ENCODE measurements around the gene KLHL26.
A peak's percentile ranks its signal among the peaks of the same experiment; 100 is the strongest.

Gene KLHL26

DNA sequence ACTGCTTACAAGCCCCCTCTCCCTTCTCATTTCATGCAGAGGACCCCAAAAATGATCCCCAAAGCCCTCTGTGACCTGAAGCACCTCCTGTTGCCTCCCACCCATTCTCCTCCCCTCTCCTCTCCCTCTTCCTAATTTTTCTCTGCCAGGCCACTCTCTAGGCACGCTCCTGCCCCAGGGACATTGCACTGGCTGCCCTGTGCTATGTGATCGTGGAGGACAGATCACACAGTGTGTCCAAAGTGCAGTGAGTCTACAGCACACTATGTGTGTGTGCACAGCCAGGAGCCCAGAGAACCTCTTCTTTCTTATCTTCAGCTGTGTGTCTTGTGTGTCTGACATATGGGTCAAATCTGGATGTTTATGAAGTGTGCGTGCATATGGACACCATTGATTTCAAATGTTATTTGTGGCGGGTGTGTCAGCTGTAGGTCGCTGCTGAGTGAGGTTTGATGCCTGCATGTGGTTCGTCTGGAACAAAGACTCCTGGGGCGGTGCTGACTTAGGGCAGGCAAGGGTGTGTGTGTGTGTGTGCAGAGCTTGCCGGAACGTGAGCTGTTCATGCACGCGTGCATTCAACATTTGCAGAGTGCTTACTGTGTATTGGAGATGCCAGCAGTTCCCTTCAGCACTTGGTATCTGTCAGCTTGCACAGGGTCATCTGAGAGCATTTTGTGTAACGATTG is 2.1 kb upstream of the KLHL26 start (continued):
- TF ChIP-seq, protein P1, sequence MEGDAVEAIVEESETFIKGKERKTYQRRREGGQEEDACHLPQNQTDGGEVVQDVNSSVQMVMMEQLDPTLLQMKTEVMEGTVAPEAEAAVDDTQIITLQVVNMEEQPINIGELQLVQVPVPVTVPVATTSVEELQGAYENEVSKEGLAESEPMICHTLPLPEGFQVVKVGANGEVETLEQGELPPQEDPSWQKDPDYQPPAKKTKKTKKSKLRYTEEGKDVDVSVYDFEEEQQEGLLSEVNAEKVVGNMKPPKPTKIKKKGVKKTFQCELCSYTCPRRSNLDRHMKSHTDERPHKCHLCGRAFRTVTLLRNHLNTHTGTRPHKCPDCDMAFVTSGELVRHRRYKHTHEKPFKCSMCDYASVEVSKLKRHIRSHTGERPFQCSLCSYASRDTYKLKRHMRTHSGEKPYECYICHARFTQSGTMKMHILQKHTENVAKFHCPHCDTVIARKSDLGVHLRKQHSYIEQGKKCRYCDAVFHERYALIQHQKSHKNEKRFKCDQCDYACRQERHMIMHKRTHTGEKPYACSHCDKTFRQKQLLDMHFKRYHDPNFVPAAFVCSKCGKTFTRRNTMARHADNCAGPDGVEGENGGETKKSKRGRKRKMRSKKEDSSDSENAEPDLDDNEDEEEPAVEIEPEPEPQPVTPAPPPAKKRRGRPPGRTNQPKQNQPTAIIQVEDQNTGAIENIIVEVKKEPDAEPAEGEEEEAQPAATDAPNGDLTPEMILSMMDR (tag by site-specific recombination; IDR thresholded peaks at IDR 0.05), result no peak
- no peak for TF ChIP-seq SP7 (tag by site-specific recombination; IDR thresholded peaks at IDR 0.05)
- no peak for TF ChIP-seq KLF8 (tag by site-specific recombination; IDR thresholded peaks at IDR 0.05)
- no peak for TF ChIP-seq HOXD13 (CRISPR knock-in tag; IDR thresholded peaks at IDR 0.05; ENCODE audit: borderline replicate concordance)
- TF ChIP-seq, protein P2, sequence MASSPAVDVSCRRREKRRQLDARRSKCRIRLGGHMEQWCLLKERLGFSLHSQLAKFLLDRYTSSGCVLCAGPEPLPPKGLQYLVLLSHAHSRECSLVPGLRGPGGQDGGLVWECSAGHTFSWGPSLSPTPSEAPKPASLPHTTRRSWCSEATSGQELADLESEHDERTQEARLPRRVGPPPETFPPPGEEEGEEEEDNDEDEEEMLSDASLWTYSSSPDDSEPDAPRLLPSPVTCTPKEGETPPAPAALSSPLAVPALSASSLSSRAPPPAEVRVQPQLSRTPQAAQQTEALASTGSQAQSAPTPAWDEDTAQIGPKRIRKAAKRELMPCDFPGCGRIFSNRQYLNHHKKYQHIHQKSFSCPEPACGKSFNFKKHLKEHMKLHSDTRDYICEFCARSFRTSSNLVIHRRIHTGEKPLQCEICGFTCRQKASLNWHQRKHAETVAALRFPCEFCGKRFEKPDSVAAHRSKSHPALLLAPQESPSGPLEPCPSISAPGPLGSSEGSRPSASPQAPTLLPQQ (tag by site-specific recombination; IDR thresholded peaks at IDR 0.05), result no peak
- no peak for TF ChIP-seq ZNF600 (tag by site-specific recombination; IDR thresholded peaks at IDR 0.05)
- no peak for TF ChIP-seq ATF2 (tag by site-specific recombination; IDR thresholded peaks at IDR 0.05; ENCODE audit: low read depth)

GRCh38 chr19:18635831-18636182 is 1.0 kb upstream of the KLHL26 start:
- H3K36me3 ChIP-seq (ENCODE audit: control insufficient read depth in 2 of 2, insufficient read depth in 1 of 2, low read length in 2 of 2), result no peaks in the 10 kb centered on the region; a peak in 1 of 3 replicates
- peaks cover 8% of the 10 kb centered on the region; the same call in 1 of the 2 replicates for H3K4me1 ChIP-seq (ENCODE audit: control insufficient read depth, insufficient read depth, low read length)
- TF ChIP-seq KLF1 (tag by site-specific recombination; IDR thresholded peaks at IDR 0.05), result no peak
- no peak for TF ChIP-seq ZNF555 (tag by site-specific recombination; conservative IDR thresholded peaks at IDR 0.05)
- TF ChIP-seq ZNF561 (tag by site-specific recombination; IDR thresholded peaks at IDR 0.05; ENCODE audit: borderline replicate concordance), result no peak
- TF ChIP-seq ZNF292 (tag by site-specific recombination; IDR thresholded peaks at IDR 0.05; ENCODE audit: borderline replicate concordance, low read depth), result no peak
- TF ChIP-seq ZNF785 (tag by site-specific recombination; IDR thresholded peaks at IDR 0.05), result no peak
- TF ChIP-seq ZNF169 (tag by site-specific recombination; IDR thresholded peaks at IDR 0.05), result 0 out of 2 replicates have a peak, but pooled peaks have one; percentile 13
- TF ChIP-seq PATZ1 (tag by site-specific recombination; IDR thresholded peaks at IDR 0.05), result no peak
- TF ChIP-seq ZNF621 (tag by site-specific recombination; IDR thresholded peaks at IDR 0.05), result no peak
- TF ChIP-seq ZNF211 (tag by site-specific recombination; IDR thresholded peaks at IDR 0.05; ENCODE audit: low read depth), result no peak
- CTCF ChIA-PET, result no interaction called here
- no peak overlapping the region for H3K4me3 ChIP-seq (ENCODE audit: low read depth, low read length)
- H3K27ac ChIP-seq (ENCODE audit: extremely low read depth, low read depth, low read length), result no peak overlapping the region
- POLR2A ChIA-PET, result interaction anchor here (1.2 kb wide), 1 partner anchor 64 kb away, joined by 3 read pairs; the partner anchor contains the start of gene UBA52
- no peaks in the 10 kb centered on the region for H3K9me3 ChIP-seq (ENCODE audit: control insufficient read depth, insufficient read depth, low read depth, low read length)

Data from HEK293 (cell line).